Osteoblast (primary cell): Measurements from ENCODE around the gene LRBA. TPM values are rescaled to one million over a fixed set of nuclear protein-coding genes. Genes with fewer than 3 reads are reported as not detected.
"Not testable (repeated sequence)": the region's sequence is repeated elsewhere in the genome, so short reads cannot be mapped to it uniquely, and the experiment has no call there.

Experiments used
- DNase-seq: peaks from one replicate; pipeline ENCODE4 v3.0.0; 2011; ENCODE audit warnings: low spot score, mixed read lengths; ENCODE audit not compliant: insufficient read length; ENCODE audit errors: missing footprints
- H2AFZ ChIP-seq: 2 replicates; pipeline ENCODE4 v1.6.0; 2011; ENCODE audit warnings: mild to moderate bottlenecking, low read length
- H3K27ac ChIP-seq: 2 replicates; pipeline ENCODE4 v1.5.1; 2011; ENCODE audit warnings: mild to moderate bottlenecking, low read depth, low read length, moderate library complexity
- H3K27me3 ChIP-seq: 2 replicates; pipeline ENCODE4 v1.6.0; 2012; ENCODE audit warnings: mild to moderate bottlenecking, control low read depth, inconsistent platforms, low read length, moderate library complexity; ENCODE audit not compliant: insufficient read depth
- H3K36me3 ChIP-seq: 2 replicates; pipeline ENCODE4 v1.5.1; 2011; ENCODE audit warnings: mild to moderate bottlenecking, low read length, control low read depth, moderate library complexity; ENCODE audit not compliant: insufficient read depth
- H3K4me1 ChIP-seq: 2 replicates; pipeline ENCODE4 v1.5.1; 2011; ENCODE audit warnings: mild to moderate bottlenecking, low read length, control low read depth, moderate library complexity; ENCODE audit not compliant: insufficient read depth
- H3K4me2 ChIP-seq: 2 replicates; pipeline ENCODE4 v1.6.0; 2011; ENCODE audit warnings: mild to moderate bottlenecking, low read length; ENCODE audit not compliant: insufficient read depth
- H3K4me3 ChIP-seq: fragments of 200-600 bp; sonication (generic); 3 replicates; pipeline ENCODE4 v1.5.1; 2012; ENCODE audit warnings: mild to moderate bottlenecking, low read length, inconsistent platforms; ENCODE audit not compliant: insufficient read depth
- H3K79me2 ChIP-seq: 2 replicates; pipeline ENCODE4 v1.6.0; 2012; ENCODE audit warnings: mild to moderate bottlenecking, low read length, control low read depth, inconsistent platforms; ENCODE audit not compliant: insufficient read depth
- H3K9me3 ChIP-seq: 2 replicates; pipeline ENCODE4 v1.5.1; 2011; ENCODE audit warnings: low read depth, low read length, control low read depth
- H4K20me1 ChIP-seq: 2 replicates; pipeline ENCODE4 v1.6.0; 2012; ENCODE audit warnings: mild to moderate bottlenecking, low read length, control low read depth; ENCODE audit not compliant: insufficient read depth
- CTCF ChIP-seq: IDR thresholded peaks from 2 replicates; pipeline ENCODE4 v1.5.1; 2011; ENCODE audit warnings: mild to moderate bottlenecking, low read depth, low read length, moderate library complexity; ENCODE audit errors: extremely low read depth
- total RNA-seq: library from RNA; depleted of rRNA; stranded (reverse); fragments of >200 nt; gene quantifications from 2 replicates; pipeline ENCODE4 v1.2.3, GENCODE V29; 2012

The LRBA gene
- 63.6 and 67.3 TPM in 2 replicates for total RNA-seq

- peak within 1 kb of the TSS; percentile 73 for H3K27ac ChIP-seq
- DNase-seq, result peak; percentile 86
- TF ChIP-seq CTCF, result no peak
- peak within 1 kb of the TSS; percentile 98 for H3K4me2 ChIP-seq
- H3K4me3 ChIP-seq, result peak within 1 kb of the TSS; percentile 93
- H2AFZ ChIP-seq, result peak within 1 kb of the TSS; percentile 100
- peaks cover 27% of the 10 kb centered on the region for H3K79me2 ChIP-seq
- H3K27me3 ChIP-seq, result no peaks in the 10 kb centered on the region
- no peaks in the 10 kb centered on the region for H4K20me1 ChIP-seq
- H3K9me3 ChIP-seq, result no peaks in the 10 kb centered on the region
- H3K4me1 ChIP-seq, result peaks cover 3% of the 10 kb centered on the region
- no peaks in the 10 kb centered on the region for H3K36me3 ChIP-seq
Observed at GRCh38 chr4:151014521-151015458, at the start of gene LRBA. TSS of gene LRBA (minus strand) at chr4:151015284. CDS start at chr4:151014642, 642 bp downstream.

GRCh38 chr4:151063143-151063542 is 48.1 kb upstream of the LRBA start:
- H4K20me1 ChIP-seq, H3K4me2 ChIP-seq, H3K27me3 ChIP-seq, H3K4me1 ChIP-seq, H3K9me3 ChIP-seq, H3K27ac ChIP-seq, H3K36me3 ChIP-seq, DNase-seq, H2AFZ ChIP-seq, H3K4me3 ChIP-seq, H3K79me2 ChIP-seq: not testable (repeated sequence)

- no peak overlapping the region for H3K4me2 ChIP-seq
- H3K4me3 ChIP-seq, result no peak overlapping the region
- no peaks in the 10 kb centered on the region for H4K20me1 ChIP-seq
- H3K27me3 ChIP-seq, result no peaks in the 10 kb centered on the region
- no peak for DNase-seq
- TF ChIP-seq CTCF, result no peak
- H2AFZ ChIP-seq, result peak overlapping the region; percentile 42
- H3K27ac ChIP-seq, result no peak overlapping the region
- no peaks in the 10 kb centered on the region for H3K36me3 ChIP-seq
- no peaks in the 10 kb centered on the region for H3K79me2 ChIP-seq
- H3K9me3 ChIP-seq, result no peaks in the 10 kb centered on the region
- no peaks in the 10 kb centered on the region for H3K4me1 ChIP-seq
Observed at GRCh38 chr4:151055539-151055938, 40.5 kb upstream of the LRBA start.

- Histone ChIP-seq H2AFZ (no peak overlapping the region), H3K4me1 (no peaks in the 10 kb centered on the region), H3K79me2 (no peaks in the 10 kb centered on the region), H3K4me2 (no peak overlapping the region), H3K27ac (no peak overlapping the region), H3K4me3 (no peak overlapping the region), H3K36me3 (no peaks in the 10 kb centered on the region), H3K27me3 (no peaks in the 10 kb centered on the region), H4K20me1 (no peaks in the 10 kb centered on the region), H3K9me3 (no peaks in the 10 kb centered on the region)
- TF ChIP-seq CTCF, result no peak
- no peak for DNase-seq
Observed at GRCh38 chr4:151052785-151053184, 37.7 kb upstream of the LRBA start.
